K562 (cell line): Measurements from ENCODE around the gene WSCD2. TPM values are rescaled to one million over a fixed set of nuclear protein-coding genes. Genes with fewer than 3 reads are reported as not detected.

Experiments used
- ATAC-seq: fragments of 200-7000 bp; cut with Tn5 transposase; 3 replicates; pipeline ENCODE4 v1.9.1; 2020; ENCODE audit warnings: moderate library complexity
- BruUV-seq: library from RNA; stranded (reverse); fragments of 400-500 nt; replicated peaks from 2 replicates; lab custom pipeline; 2021; lab: Mats Ljungman, UMichigan
- CTCF ChIA-PET: fragments of 300-600 bp; formaldehyde crosslinking; extraction: SDS; loops from one replicate; lab custom pipeline; 2021; ENCODE audit warnings: low intra/inter-chr PET ratio; lab: Yijun Ruan, JAX
- POLR2A ChIA-PET: fragments of 300-600, 350-650 bp; sonication (Branson Sonifier 250); formaldehyde crosslinking; extraction: SDS; loops from one replicate; lab custom pipeline; 2021; ENCODE audit warnings: antibody characterized with exemption, inconsistent platforms; lab: Yijun Ruan, JAX
- DNase-seq, 4 experiments: peaks; one replicate each; pipeline versions ENCODE4 v3.0.0 to v3.0.0-alpha.2; 2011 to 2018; ENCODE audit warnings: low spot score in 3 of 4, mixed read lengths in 3 of 4; ENCODE audit errors: extremely low read depth in 1 of 4
- FAIRE-seq: peaks from 2 replicates; lab custom pipeline; 2011; peaks lifted over from hg19 to GRCh38; lab: Jason Lieb, UNC
- H2AFZ ChIP-seq: 2 replicates; pipeline ENCODE4 v1.6.0; 2011; ENCODE audit warnings: low read depth, low read length, control low read depth, inconsistent platforms
- H3K27ac ChIP-seq: fragments of 200-600 bp; 3 replicates; pipeline ENCODE4 v1.8.0; 2011; ENCODE audit warnings: low read depth, mild to moderate bottlenecking, control low read depth, inconsistent platforms, low read length, moderate library complexity, mixed read lengths; ENCODE audit errors: extremely low read depth
- H3K27me3 ChIP-seq, 2 experiments: fragments of 300-600 bp in 1 of 2; 2 replicates in 1 of 2; 3 replicates in 1 of 2; pipeline versions ENCODE4 v1.6.0 to v1.8.0; 2011; ENCODE audit warnings: inconsistent platforms in 2 of 2, low read length in 2 of 2, mild to moderate bottlenecking in 1 of 2, mixed read lengths in 1 of 2, moderate library complexity in 1 of 2; ENCODE audit not compliant: control insufficient read depth in 2 of 2, insufficient read depth in 2 of 2
- H3K36me3 ChIP-seq: fragments of 300-600 bp; 3 replicates; pipeline ENCODE4 v1.8.0; 2011; ENCODE audit warnings: mild to moderate bottlenecking, low read length, inconsistent platforms; ENCODE audit not compliant: control insufficient read depth, insufficient read depth
- H3K4me1 ChIP-seq, 2 experiments: fragments of 200-600 bp in 1 of 2; replicated peaks in 1 of 2; 2 replicates in 1 of 2; 3 replicates in 1 of 2; pipeline versions ENCODE4 v1.5.1 to v1.8.0; 2011; ENCODE audit warnings: inconsistent platforms in 2 of 2, low read length in 2 of 2, mild to moderate bottlenecking in 1 of 2, mixed read lengths in 1 of 2, moderate library complexity in 1 of 2; ENCODE audit not compliant: control insufficient read depth in 2 of 2, insufficient read depth in 2 of 2
- H3K4me2 ChIP-seq: 2 replicates; pipeline ENCODE4 v1.6.1; 2011; ENCODE audit warnings: low read length, control low read depth, inconsistent platforms, mixed read lengths; ENCODE audit not compliant: insufficient read depth
- H3K4me3 ChIP-seq: fragments of 200-600 bp; sonication (generic), shearing (Covaris generic); 2 replicates; pipeline ENCODE4 v1.5.1; 2016; ENCODE audit warnings: control low read depth, inconsistent platforms
- H3K79me2 ChIP-seq: fragments of 200-600 bp; 3 replicates; pipeline ENCODE4 v1.8.0; 2011; ENCODE audit warnings: low read length, inconsistent platforms; ENCODE audit not compliant: control insufficient read depth, insufficient read depth
- H3K9ac ChIP-seq, 2 experiments: 2 replicates each; pipeline versions ENCODE4 v1.6.0 to v1.6.1; 2011; ENCODE audit warnings: low read depth in 2 of 2, low read length in 2 of 2, control low read depth in 1 of 2, inconsistent platforms in 1 of 2, mild to moderate bottlenecking in 1 of 2, mixed read lengths in 1 of 2; ENCODE audit not compliant: insufficient read depth in 1 of 2
- H3K9me1 ChIP-seq: one replicate; pipeline ENCODE4 v1.6.0; 2011; ENCODE audit warnings: inconsistent platforms, mild to moderate bottlenecking, low read length, moderate library complexity; ENCODE audit not compliant: control insufficient read depth, insufficient read depth
- H3K9me3 ChIP-seq: replicated peaks from 2 replicates; pipeline ENCODE4 v1.5.1; 2011; ENCODE audit warnings: low read depth, low read length, inconsistent platforms; ENCODE audit not compliant: control insufficient read depth, insufficient read depth
- H4K20me1 ChIP-seq: replicated peaks from 2 replicates; pipeline ENCODE4 v1.6.1; 2011; ENCODE audit warnings: low read length, inconsistent platforms, mixed read lengths; ENCODE audit not compliant: control insufficient read depth, insufficient read depth
- CBX8 ChIP-seq: fragments of 200-600 bp; sonication (generic); IDR thresholded peaks from 2 replicates; pipeline ENCODE4 v1.6.1; 2012; ENCODE audit warnings: borderline replicate concordance, mixed run types, low read depth, mild to moderate bottlenecking, moderate library complexity, mixed read lengths, low read length, control low read depth, inconsistent platforms; ENCODE audit not compliant: poor library complexity, severe bottlenecking; ENCODE audit errors: extremely low read depth
- EGR1 ChIP-seq: fragments of 450-650 bp; conservative IDR thresholded peaks from 2 replicates; pipeline ENCODE4 v1.6.1; 2017; ENCODE audit warnings: mild to moderate bottlenecking
- RCOR1 ChIP-seq, 2 experiments: IDR thresholded peaks; 2 replicates each; pipeline ENCODE4 v1.6.1; 2012; ENCODE audit warnings: low read depth in 2 of 2, low read length in 2 of 2, borderline replicate concordance in 1 of 2, improper control_type of control experiment in 1 of 2
- WGBS: fragments of 100-300 bp; shearing (Covaris generic); methylation state at CpG from one replicate; pipeline ENCODE4 v1.1.6; 2016; ENCODE audit warnings: low coverage, mixed read lengths; ENCODE audit not compliant: insufficient coverage; ENCODE audit errors: missing lambda C conversion rate; 5-methylcytosine and 5-hydroxymethylcytosine counted together
- in situ Hi-C: fragments of 300-500 bp; cut with MboI; formaldehyde crosslinking; loops from 4 replicates; pipeline ENCODE4 v1.15.0; 2018; ENCODE audit warnings: inconsistent platforms, mixed read lengths
- intact Hi-C: fragments of 100-400 bp; cut with micrococcal nuclease; formaldehyde crosslinking; loops from 2 replicates; pipeline ENCODE4 v1.14.2; 2022
- polyA plus RNA-seq, 8 experiments: library from polyadenylated mRNA; depleted of rRNA in 4 of 8; stranded (reverse) in 5 of 8; unstranded in 3 of 8; fragments of >200 nt; fragmentation: Nextera tagmentation in 2 of 8; fragmentation: Illumina TruSeq in 1 of 8; extraction: Ambion mirVana in 2 of 8; extraction: Trizol in 1 of 8; gene quantifications; 2 replicates each; pipeline versions ENCODE4 v1.2.1 to v1.2.3, GENCODE V29; 2011 to 2014; ENCODE audit warnings: inconsistent platforms in 1 of 8, missing spikeins in 1 of 8
- total RNA-seq, 7 experiments: library from RNA; depleted of rRNA in 6 of 7; stranded (reverse); fragments of >200 nt in 6 of 7; fragmentation: Illumina TruSeq in 2 of 7; extraction: Trizol in 2 of 7; gene quantifications; 2 replicates each; pipeline versions ENCODE4 v1.2.1 to v1.2.3, GENCODE V29; 2011 to 2021; ENCODE audit warnings: low replicate concordance in 1 of 7
- TF ChIP-seq, protein P1 (sequence below), 2 experiments: fragments of 450-650 bp in 1 of 2; sonication (generic) in 1 of 2; formaldehyde crosslinking in 1 of 2; IDR thresholded peaks; 2 replicates each; pipeline versions ENCODE4 v1.7.1 to v1.9.0; 2016 to 2022; ENCODE audit warnings: inconsistent platforms in 1 of 2, mild to moderate bottlenecking in 1 of 2, missing genetic modification reagents in 1 of 2
- TF ChIP-seq, protein P2 (sequence below): fragments of 250-450 bp; sonication (Bioruptor Pico); IDR thresholded peaks from 2 replicates; pipeline ENCODE4 v1.4.0; 2020; ENCODE audit warnings: borderline replicate concordance
- TF ChIP-seq, protein P3 (sequence below): sonication (generic); formaldehyde crosslinking; IDR thresholded peaks from 2 replicates; pipeline ENCODE4 v1.8.1; 2023; ENCODE audit warnings: mild to moderate bottlenecking, missing genetic modification reagents

The WSCD2 gene
- total and polyA plus RNA-seq, 9 of the 15 experiments (the other 6 are each of a cell fraction or from before 2014, with no cell fraction given) = 0.72 to 14.1 (median 4.0) TPM

DNA sequence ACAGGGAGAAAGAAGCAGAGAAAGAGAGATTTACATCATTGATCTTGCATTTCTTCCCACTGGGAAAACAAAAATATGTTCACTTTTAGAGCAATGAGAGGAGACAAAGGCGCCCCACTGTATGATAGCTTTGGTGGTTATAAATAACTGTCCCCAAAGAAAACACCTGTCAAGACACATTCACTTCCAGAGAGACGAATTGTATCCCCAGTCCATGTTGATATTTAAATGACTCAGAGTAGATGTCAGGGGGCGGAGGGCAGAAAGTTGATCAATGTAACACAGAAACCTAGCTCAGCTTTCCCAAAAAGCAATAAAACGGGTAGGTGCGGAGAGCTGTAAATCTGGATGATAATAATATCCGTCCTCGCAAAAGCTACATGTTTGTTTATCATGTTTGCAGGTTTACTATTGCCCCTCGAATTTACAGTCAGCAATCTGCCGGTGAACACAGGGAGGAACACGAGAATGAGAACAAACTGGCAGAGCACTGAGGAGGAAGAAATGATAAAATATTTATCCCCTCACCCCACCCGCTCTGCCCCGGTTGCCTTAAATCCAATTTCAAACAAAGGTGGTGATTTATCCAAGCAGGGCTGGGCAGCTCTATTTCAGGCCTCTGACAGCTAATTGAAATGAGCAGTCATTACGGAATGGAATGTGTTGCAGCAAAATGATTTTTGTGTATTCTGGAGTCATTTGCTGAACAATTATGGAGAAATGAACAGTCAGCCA, 125.6 kb downstream of the WSCD2 start:
- intact Hi-C loops (no loop called here), in situ Hi-C loops (no loop called here)
- ChIA-PET POLR2A (no interaction called here), CTCF (no interaction called here)
- no peak overlapping the region for H3K4me3 ChIP-seq
- FAIRE-seq (no peak), ATAC-seq (no peak), DNase-seq (no peak)
- H3K9ac ChIP-seq = no peak overlapping the region
- H3K4me2 ChIP-seq = no peak overlapping the region
- BruUV-seq = no TSS peak
- H3K79me2 ChIP-seq = no peaks in the 10 kb centered on the region
- no peaks in the 10 kb centered on the region; the same call in 1 of the 2 replicates for H4K20me1 ChIP-seq
- no peaks in the 10 kb centered on the region for H3K36me3 ChIP-seq
- 1% methylated on average over 13 of the region's 13 CpGs for WGBS
- H3K4me1 ChIP-seq = no peaks in the 10 kb centered on the region
- H2AFZ ChIP-seq = no peak overlapping the region
- H3K9me3 ChIP-seq = no peaks in the 10 kb centered on the region
- no peak overlapping the region for H3K27ac ChIP-seq
- H3K27me3 ChIP-seq = peaks cover 5 to 24% of the 10 kb centered on the region in 2 experiments
- no peaks in the 10 kb centered on the region for H3K9me1 ChIP-seq
- TF ChIP-seq RCOR1 (IDR thresholded peaks at IDR 0.05; ENCODE audit: borderline replicate concordance in 1 of 2, low read depth in 2 of 2, low read length in 2 of 2) = no peak
- TF ChIP-seq CBX8 = no peak
- no peak for TF ChIP-seq EGR1
- TF ChIP-seq, protein P1, sequence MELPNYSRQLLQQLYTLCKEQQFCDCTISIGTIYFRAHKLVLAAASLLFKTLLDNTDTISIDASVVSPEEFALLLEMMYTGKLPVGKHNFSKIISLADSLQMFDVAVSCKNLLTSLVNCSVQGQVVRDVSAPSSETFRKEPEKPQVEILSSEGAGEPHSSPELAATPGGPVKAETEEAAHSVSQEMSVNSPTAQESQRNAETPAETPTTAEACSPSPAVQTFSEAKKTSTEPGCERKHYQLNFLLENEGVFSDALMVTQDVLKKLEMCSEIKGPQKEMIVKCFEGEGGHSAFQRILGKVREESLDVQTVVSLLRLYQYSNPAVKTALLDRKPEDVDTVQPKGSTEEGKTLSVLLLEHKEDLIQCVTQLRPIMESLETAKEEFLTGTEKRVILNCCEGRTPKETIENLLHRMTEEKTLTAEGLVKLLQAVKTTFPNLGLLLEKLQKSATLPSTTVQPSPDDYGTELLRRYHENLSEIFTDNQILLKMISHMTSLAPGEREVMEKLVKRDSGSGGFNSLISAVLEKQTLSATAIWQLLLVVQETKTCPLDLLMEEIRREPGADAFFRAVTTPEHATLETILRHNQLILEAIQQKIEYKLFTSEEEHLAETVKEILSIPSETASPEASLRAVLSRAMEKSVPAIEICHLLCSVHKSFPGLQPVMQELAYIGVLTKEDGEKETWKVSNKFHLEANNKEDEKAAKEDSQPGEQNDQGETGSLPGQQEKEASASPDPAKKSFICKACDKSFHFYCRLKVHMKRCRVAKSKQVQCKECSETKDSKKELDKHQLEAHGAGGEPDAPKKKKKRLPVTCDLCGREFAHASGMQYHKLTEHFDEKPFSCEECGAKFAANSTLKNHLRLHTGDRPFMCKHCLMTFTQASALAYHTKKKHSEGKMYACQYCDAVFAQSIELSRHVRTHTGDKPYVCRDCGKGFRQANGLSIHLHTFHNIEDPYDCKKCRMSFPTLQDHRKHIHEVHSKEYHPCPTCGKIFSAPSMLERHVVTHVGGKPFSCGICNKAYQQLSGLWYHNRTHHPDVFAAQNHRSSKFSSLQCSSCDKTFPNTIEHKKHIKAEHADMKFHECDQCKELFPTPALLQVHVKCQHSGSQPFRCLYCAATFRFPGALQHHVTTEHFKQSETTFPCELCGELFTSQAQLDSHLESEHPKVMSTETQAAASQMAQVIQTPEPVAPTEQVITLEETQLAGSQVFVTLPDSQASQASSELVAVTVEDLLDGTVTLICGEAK (IDR thresholded peaks at IDR 0.05) = no peak
- TF ChIP-seq, protein P1 (CRISPR knock-in tag; IDR thresholded peaks at IDR 0.05) = no peak
- TF ChIP-seq, protein P2, sequence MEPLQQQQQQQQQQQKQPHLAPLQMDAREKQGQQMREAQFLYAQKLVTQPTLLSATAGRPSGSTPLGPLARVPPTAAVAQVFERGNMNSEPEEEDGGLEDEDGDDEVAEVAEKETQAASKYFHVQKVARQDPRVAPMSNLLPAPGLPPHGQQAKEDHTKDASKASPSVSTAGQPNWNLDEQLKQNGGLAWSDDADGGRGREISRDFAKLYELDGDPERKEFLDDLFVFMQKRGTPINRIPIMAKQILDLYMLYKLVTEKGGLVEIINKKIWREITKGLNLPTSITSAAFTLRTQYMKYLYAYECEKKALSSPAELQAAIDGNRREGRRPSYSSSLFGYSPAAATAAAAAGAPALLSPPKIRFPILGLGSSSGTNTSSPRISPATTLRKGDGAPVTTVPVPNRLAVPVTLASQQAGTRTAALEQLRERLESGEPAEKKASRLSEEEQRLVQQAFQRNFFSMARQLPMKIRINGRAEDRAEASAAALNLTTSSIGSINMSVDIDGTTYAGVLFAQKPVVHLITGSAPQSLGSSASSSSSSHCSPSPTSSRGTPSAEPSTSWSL = no peak
- TF ChIP-seq, protein P3, sequence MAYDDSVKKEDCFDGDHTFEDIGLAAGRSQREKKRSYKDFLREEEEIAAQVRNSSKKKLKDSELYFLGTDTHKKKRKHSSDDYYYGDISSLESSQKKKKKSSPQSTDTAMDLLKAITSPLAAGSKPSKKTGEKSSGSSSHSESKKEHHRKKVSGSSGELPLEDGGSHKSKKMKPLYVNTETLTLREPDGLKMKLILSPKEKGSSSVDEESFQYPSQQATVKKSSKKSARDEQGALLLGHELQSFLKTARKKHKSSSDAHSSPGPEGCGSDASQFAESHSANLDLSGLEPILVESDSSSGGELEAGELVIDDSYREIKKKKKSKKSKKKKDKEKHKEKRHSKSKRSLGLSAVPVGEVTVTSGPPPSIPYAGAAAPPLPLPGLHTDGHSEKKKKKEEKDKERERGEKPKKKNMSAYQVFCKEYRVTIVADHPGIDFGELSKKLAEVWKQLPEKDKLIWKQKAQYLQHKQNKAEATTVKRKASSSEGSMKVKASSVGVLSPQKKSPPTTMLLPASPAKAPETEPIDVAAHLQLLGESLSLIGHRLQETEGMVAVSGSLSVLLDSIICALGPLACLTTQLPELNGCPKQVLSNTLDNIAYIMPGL = no peak
